Neural cell (in vitro differentiated cells): Measurements from ENCODE around the gene CAMK1D. TPM values are rescaled to one million over a fixed set of nuclear protein-coding genes. Genes with fewer than 3 reads are reported as not detected.

Experiments
- H2AFZ ChIP-seq: fragments of 200-600, 300-800 bp; sonication (generic), shearing (Covaris generic); 2 replicates; pipeline ENCODE4 v1.6.0; 2014; ENCODE audit warnings: low read depth, mild to moderate bottlenecking, antibody characterized with exemption, low read length, moderate library complexity
- H3F3A ChIP-seq: fragments of 200-600 bp; shearing (Covaris generic); 2 replicates; pipeline ENCODE4 v1.6.1; 2016; ENCODE audit warnings: mild to moderate bottlenecking, moderate library complexity, mixed read lengths, antibody characterized with exemption, low read length; ENCODE audit not compliant: insufficient read depth, poor library complexity, severe bottlenecking
- H3K27ac ChIP-seq: fragments of 200-600, 300-800 bp; sonication (generic), shearing (Covaris generic); 2 replicates; pipeline ENCODE4 v1.5.1; 2014; ENCODE audit warnings: mild to moderate bottlenecking, low read length, moderate library complexity
- H3K27me3 ChIP-seq: fragments of 300-800, 200-600 bp; sonication (generic), shearing (Covaris generic); 2 replicates; pipeline ENCODE4 v1.6.0; 2014; ENCODE audit warnings: mild to moderate bottlenecking, low read depth, low read length, moderate library complexity; ENCODE audit not compliant: insufficient read depth
- H3K36me3 ChIP-seq: fragments of 300-800, 200-600 bp; sonication (generic), shearing (Covaris generic); 2 replicates; pipeline ENCODE4 v1.5.1; 2014; ENCODE audit warnings: mild to moderate bottlenecking, antibody characterized with exemption, low read length, moderate library complexity; ENCODE audit not compliant: insufficient read depth
- H3K4me2 ChIP-seq: fragments of 300-800, 200-600 bp; sonication (generic), shearing (Covaris generic); 2 replicates; pipeline ENCODE4 v1.6.0; 2014; ENCODE audit warnings: mild to moderate bottlenecking, low read length
- H3K4me3 ChIP-seq: fragments of 300-800, 200-600 bp; sonication (generic), shearing (Covaris generic); 2 replicates; pipeline ENCODE4 v1.5.1; 2014; ENCODE audit warnings: mild to moderate bottlenecking, low read length, moderate library complexity
- H3K79me2 ChIP-seq: fragments of 200-600 bp; shearing (Covaris generic); replicated peaks from 2 replicates; pipeline ENCODE4 v1.6.0; 2014; ENCODE audit warnings: mild to moderate bottlenecking, low read length, moderate library complexity; ENCODE audit not compliant: insufficient read depth
- H3K9ac ChIP-seq: fragments of 300-800, 200-600 bp; sonication (generic), shearing (Covaris generic); 2 replicates; pipeline ENCODE4 v1.6.1; 2016; ENCODE audit warnings: mild to moderate bottlenecking, low read length, mixed read lengths
- H3K9me2 ChIP-seq: fragments of 200-600 bp; shearing (Covaris generic); 2 replicates; pipeline ENCODE4 v1.6.1; 2016; ENCODE audit warnings: mild to moderate bottlenecking, low read length, mixed read lengths; ENCODE audit not compliant: insufficient read depth
- H3K9me3 ChIP-seq: fragments of 200-600, 300-800 bp; sonication (generic), shearing (Covaris generic); 2 replicates; pipeline ENCODE4 v1.6.1; 2016; ENCODE audit warnings: mild to moderate bottlenecking, mixed run types, low read length, moderate library complexity, mixed read lengths
- H4K20me1 ChIP-seq: fragments of 200-600 bp; shearing (Covaris generic); 2 replicates; pipeline ENCODE4 v1.6.1; 2016; ENCODE audit warnings: mild to moderate bottlenecking, mixed run types; ENCODE audit not compliant: insufficient read depth
- CTCF ChIP-seq: fragments of 450-650 bp; IDR thresholded peaks from 2 replicates; pipeline ENCODE4 v1.5.1; 2014; ENCODE audit warnings: antibody characterized with exemption, mild to moderate bottlenecking, moderate library complexity; ENCODE audit not compliant: poor library complexity, severe bottlenecking
- EP300 ChIP-seq: fragments of 450-650 bp; conservative IDR thresholded peaks from 2 replicates; pipeline ENCODE4 v1.6.1; 2014; ENCODE audit warnings: antibody characterized with exemption, mild to moderate bottlenecking, moderate library complexity; ENCODE audit not compliant: poor library complexity, severe bottlenecking
- EZH2 ChIP-seq: fragments of 200-600, 300-800 bp; shearing (Covaris generic), sonication (generic); IDR thresholded peaks from 2 replicates; pipeline ENCODE4 v1.6.1; 2014; ENCODE audit warnings: antibody characterized with exemption, low read length, borderline replicate concordance, mild to moderate bottlenecking; ENCODE audit not compliant: insufficient read depth, poor library complexity, severe bottlenecking
- MXI1 ChIP-seq: fragments of 450-650 bp; conservative IDR thresholded peaks from 2 replicates; pipeline ENCODE4 v1.6.1; 2014; ENCODE audit warnings: antibody characterized with exemption, mild to moderate bottlenecking; ENCODE audit not compliant: poor library complexity, severe bottlenecking
- POLR2AphosphoS5 ChIP-seq: IDR thresholded peaks from 2 replicates; pipeline ENCODE4 v1.6.1; 2012
- RAD21 ChIP-seq: fragments of 450-650 bp; conservative IDR thresholded peaks from 2 replicates; pipeline ENCODE4 v1.6.1; 2014; ENCODE audit warnings: antibody characterized with exemption, mild to moderate bottlenecking, moderate library complexity
- REST ChIP-seq: IDR thresholded peaks from 2 replicates; pipeline ENCODE4 v1.6.1; 2012; ENCODE audit warnings: borderline replicate concordance
- SMC3 ChIP-seq: fragments of 450-650 bp; conservative IDR thresholded peaks from 2 replicates; pipeline ENCODE4 v1.6.1; 2014; ENCODE audit warnings: antibody characterized with exemption, mild to moderate bottlenecking, moderate library complexity; ENCODE audit not compliant: poor library complexity
- TAF1 ChIP-seq: IDR thresholded peaks from 2 replicates; pipeline ENCODE4 v1.6.1; 2012; ENCODE audit warnings: low read depth
- polyA plus RNA-seq: library from polyadenylated mRNA; depleted of rRNA; stranded (reverse); fragments of >200 nt; gene quantifications from 2 replicates; pipeline ENCODE4 v1.2.3, GENCODE V29; 2014

The CAMK1D gene
- polyA plus RNA-seq, 1 donor from 2014 or later: 13.8 TPM

- H3K4me3 ChIP-seq: no peak overlapping the region
- H3K9me3 ChIP-seq: no peaks in the 10 kb centered on the region
- H3K9ac ChIP-seq: no peak overlapping the region
- H3K4me2 ChIP-seq: no peak overlapping the region
- H2AFZ ChIP-seq: no peak overlapping the region
- no peak overlapping the region for H3K27ac ChIP-seq
- TF ChIP-seq SMC3: no peak
- TF ChIP-seq REST: no peak
- no peak for TF ChIP-seq TAF1
- TF ChIP-seq EZH2: no peak
- no peak for TF ChIP-seq CTCF
- TF ChIP-seq EP300: no peak
- no peak for TF ChIP-seq POLR2AphosphoS5
- TF ChIP-seq MXI1: no peak
- no peak for TF ChIP-seq RAD21
- H3F3A ChIP-seq: no peaks in the 10 kb centered on the region
- H3K79me2 ChIP-seq: no peaks in the 10 kb centered on the region
- H4K20me1 ChIP-seq: no peaks in the 10 kb centered on the region
- no peaks in the 10 kb centered on the region for H3K27me3 ChIP-seq
- H3K9me2 ChIP-seq: no peaks in the 10 kb centered on the region
- H3K36me3 ChIP-seq: no peaks in the 10 kb centered on the region
These were observed 130.6 kb downstream of the CAMK1D start for GRCh38 chr10:12479924-12480323.

GRCh38 chr10:12480440-12480839 is 131.1 kb downstream of the CAMK1D start:
- H3K9me3 ChIP-seq: no peaks in the 10 kb centered on the region
- no peak overlapping the region for H2AFZ ChIP-seq
- H3K9me2 ChIP-seq: no peaks in the 10 kb centered on the region
- H3K4me2 ChIP-seq: no peak overlapping the region
- no peaks in the 10 kb centered on the region for H3K79me2 ChIP-seq
- H3K36me3 ChIP-seq: no peaks in the 10 kb centered on the region
- H3K27me3 ChIP-seq: no peaks in the 10 kb centered on the region
- H3K27ac ChIP-seq: no peak overlapping the region
- TF ChIP-seq EZH2: no peak
- TF ChIP-seq EP300: no peak
- TF ChIP-seq TAF1: no peak
- no peak for TF ChIP-seq SMC3
- TF ChIP-seq REST: no peak
- no peak for TF ChIP-seq CTCF
- TF ChIP-seq RAD21: no peak
- no peak for TF ChIP-seq MXI1
- no peak for TF ChIP-seq POLR2AphosphoS5
- H3F3A ChIP-seq: no peaks in the 10 kb centered on the region
- no peaks in the 10 kb centered on the region for H4K20me1 ChIP-seq
- no peak overlapping the region for H3K4me3 ChIP-seq
- H3K9ac ChIP-seq: no peak overlapping the region
